ENCODE measurements around the gene FAM24A. TPM values are rescaled to one million over a fixed set of nuclear protein-coding genes. Genes with fewer than 3 reads are reported as not detected.

The FAM24A gene
- total RNA-seq, 4 donors from 2014 or later, result not detected

DNA sequence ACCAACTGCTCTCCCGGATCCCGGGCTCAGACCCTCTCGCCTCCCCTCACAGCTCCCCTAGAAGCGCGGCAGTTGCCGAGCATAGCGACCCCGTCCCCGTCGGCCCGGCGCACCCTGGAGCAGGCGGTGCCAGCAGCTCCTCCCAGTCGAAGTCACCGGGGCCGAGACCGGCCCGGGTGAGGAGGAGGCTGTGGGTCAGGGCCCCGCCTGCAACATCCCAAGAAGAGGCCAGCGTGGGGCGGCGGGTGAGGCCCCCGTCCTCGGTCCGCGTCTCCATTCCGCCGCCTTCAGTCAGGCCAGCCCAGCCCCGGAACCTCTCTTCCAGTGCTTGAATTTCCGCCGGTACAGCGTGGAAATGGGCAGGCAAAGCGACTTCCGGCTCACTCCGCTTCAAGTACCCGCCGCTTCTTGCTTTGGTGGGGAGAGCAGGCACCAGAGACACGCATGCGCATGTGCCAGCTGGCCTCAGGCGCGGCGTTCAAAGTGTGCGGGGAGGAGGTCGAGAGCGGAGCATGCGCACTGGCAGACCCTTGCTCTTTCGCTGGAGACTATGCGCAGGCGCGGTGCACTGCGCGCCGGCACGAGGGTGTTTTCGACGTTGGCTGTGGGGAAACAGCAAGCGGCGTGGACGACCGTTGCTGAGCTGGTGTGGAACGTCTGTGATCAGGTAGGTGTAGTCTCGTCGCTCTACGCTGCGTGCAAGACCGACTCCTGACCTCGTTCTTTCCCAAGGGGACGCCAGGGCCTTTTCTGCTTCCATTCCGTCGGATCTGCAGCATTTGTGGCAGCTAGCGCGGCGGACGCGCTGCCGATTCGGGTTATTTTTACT lies 43.7 kb downstream of the FAM24A start, which contains the start of gene C10orf88:
Gene C10orf88 (minus strand): TSS at position 326 of the 829 bp plus-strand sequence. CDS start 49 bp downstream, at position 277.
- WGBS, 2 donors, result 10 to 11% methylated on average over 43 to 56 of the region's 77 CpGs
- H3K4me3 ChIP-seq (ENCODE audit: low read depth, poor library complexity, severe bottlenecking), result peak within 1 kb of the TSS; percentile 92
- DNase-seq (ENCODE audit: low spot score in 2 of 2), result peak; percentile 92 to 98
- TF ChIP-seq, protein P1, sequence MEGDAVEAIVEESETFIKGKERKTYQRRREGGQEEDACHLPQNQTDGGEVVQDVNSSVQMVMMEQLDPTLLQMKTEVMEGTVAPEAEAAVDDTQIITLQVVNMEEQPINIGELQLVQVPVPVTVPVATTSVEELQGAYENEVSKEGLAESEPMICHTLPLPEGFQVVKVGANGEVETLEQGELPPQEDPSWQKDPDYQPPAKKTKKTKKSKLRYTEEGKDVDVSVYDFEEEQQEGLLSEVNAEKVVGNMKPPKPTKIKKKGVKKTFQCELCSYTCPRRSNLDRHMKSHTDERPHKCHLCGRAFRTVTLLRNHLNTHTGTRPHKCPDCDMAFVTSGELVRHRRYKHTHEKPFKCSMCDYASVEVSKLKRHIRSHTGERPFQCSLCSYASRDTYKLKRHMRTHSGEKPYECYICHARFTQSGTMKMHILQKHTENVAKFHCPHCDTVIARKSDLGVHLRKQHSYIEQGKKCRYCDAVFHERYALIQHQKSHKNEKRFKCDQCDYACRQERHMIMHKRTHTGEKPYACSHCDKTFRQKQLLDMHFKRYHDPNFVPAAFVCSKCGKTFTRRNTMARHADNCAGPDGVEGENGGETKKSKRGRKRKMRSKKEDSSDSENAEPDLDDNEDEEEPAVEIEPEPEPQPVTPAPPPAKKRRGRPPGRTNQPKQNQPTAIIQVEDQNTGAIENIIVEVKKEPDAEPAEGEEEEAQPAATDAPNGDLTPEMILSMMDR (IDR thresholded peaks at IDR 0.05), result no peak
- no peak for TF ChIP-seq POLR2A (IDR thresholded peaks at IDR 0.05)
- intact Hi-C loops (cut with DNase I; ENCODE audit: low total_unique reads), result no loop called here

DNA sequence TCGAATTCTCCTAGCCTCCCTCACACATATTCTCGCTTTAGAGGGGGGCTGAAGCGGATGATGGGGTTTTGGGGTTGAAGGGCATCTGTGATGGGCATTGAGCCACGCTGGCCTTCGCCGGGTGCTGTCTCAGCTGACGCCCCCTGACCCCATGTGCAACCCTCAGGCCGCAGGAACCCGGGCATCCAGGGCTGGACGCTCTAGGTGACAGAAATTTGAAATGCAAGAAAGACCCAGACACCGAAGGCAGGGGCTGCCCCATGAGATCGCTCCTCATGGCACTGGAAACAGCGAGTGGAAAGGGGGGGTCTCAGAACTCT lies 44.3 kb downstream of the FAM24A start:
- WGBS, 2 donors, result 66 to 69% methylated on average over 13 of the region's 13 CpGs
- intact Hi-C loops (cut with DNase I; ENCODE audit: low total_unique reads), result no loop called here
- TF ChIP-seq POLR2A (IDR thresholded peaks at IDR 0.05), result no peak
- TF ChIP-seq, protein P1 (IDR thresholded peaks at IDR 0.05), result no peak
- H3K4me3 ChIP-seq (ENCODE audit: low read depth, poor library complexity, severe bottlenecking), result no peak overlapping the region
- no peak for DNase-seq (ENCODE audit: low spot score in 2 of 2)

DNA sequence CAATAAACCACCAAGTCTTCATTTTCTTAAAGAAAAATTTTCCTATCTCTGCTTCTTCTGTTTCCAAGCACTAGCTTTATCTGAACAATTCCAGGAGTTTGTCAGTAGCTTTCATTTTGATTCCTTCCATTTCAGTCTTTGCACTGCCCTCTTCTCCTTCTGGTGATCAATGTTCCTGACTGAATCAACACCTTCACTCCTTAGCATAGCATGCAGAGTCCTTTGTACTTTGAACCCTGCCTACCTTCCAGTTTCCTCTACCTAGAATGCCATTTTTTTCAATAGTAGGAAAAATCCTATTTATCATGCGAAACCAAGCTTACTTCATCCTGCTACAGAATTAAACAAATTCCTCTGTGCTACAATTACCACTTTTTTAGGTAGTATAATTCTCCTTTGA lies 45.5 kb downstream of the FAM24A start:
- no peak for DNase-seq (ENCODE audit: low spot score in 2 of 2)
- no peak overlapping the region for H3K4me3 ChIP-seq (ENCODE audit: low read depth, poor library complexity, severe bottlenecking)
- intact Hi-C loops (cut with DNase I; ENCODE audit: low total_unique reads), result no loop called here
- no peak for TF ChIP-seq POLR2A (IDR thresholded peaks at IDR 0.05)
- TF ChIP-seq, protein P1 (IDR thresholded peaks at IDR 0.05), result no peak
- WGBS, 2 donors, result 91 to 92% methylated on average over 1 of the region's 1 CpG

DNA sequence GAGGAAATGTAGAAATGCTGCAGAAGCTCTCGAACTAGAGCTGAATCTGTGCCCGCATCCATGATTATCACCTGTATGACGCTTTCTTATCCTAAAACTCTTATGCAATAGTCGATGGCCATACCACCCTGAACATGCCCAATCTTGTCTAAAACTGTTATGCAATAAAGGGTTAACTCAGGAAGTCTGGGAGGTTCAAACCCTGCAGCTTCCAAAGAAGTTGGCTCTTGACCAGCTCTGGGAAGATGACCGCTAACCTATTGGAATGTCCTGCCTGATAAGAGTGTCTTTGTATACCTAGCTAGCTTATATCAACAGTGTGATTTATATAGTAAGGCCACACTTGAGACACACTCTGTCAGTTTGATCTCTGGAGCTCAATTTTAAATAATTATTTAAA lies 47.1 kb downstream of the FAM24A start:
- WGBS, 2 donors, result 83 to 86% methylated on average over 5 of the region's 5 CpGs
- intact Hi-C loops (cut with DNase I; ENCODE audit: low total_unique reads), result no loop called here
- no peak for DNase-seq (ENCODE audit: low spot score in 2 of 2)
- no peak overlapping the region for H3K4me3 ChIP-seq (ENCODE audit: low read depth, poor library complexity, severe bottlenecking)
- no peak for TF ChIP-seq POLR2A (IDR thresholded peaks at IDR 0.05)
- TF ChIP-seq, protein P1 (IDR thresholded peaks at IDR 0.05), result no peak

DNA sequence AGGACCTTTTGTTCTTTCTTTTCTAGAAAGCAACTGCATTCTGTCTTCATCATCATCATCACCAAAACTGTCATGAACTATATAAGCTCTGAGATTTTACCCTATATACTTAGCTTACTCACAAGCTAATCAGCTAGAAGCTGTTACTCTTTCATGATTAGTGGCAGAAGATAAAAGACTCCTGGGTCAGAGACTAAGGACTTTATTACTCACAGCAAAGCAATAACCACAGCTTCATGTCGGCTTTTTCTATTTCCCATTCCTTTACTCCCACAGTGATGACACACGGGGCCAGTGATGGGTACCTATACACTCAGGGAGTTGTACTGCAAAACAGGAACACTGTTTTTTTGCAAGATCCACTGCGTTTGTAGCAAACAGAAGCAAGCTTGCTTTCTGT lies 52.0 kb downstream of the FAM24A start:
- WGBS, 2 donors, result 56 to 75% methylated on average over 3 of the region's 3 CpGs
- TF ChIP-seq, protein P1 (IDR thresholded peaks at IDR 0.05), result no peak
- TF ChIP-seq POLR2A (IDR thresholded peaks at IDR 0.05), result no peak
- H3K4me3 ChIP-seq (ENCODE audit: low read depth, poor library complexity, severe bottlenecking), result no peak overlapping the region
- no peak for DNase-seq (ENCODE audit: low spot score in 2 of 2)
- intact Hi-C loops (cut with DNase I; ENCODE audit: low total_unique reads), result no loop called here

Other genes starting within 250 kb of the FAM24A start
- gene C10orf120, start 210.8 kb upstream of the FAM24A start, total RNA-seq, result not detected
- under 1 TPM; 0.13 to 0.88 (median 0.54) TPM for gene CUZD1, start 64.8 kb upstream of the FAM24A start, total RNA-seq
- 1 to 10 TPM; 1.4 to 5.3 (median 4.0) TPM for gene FAM24B, start 31.0 kb upstream of the FAM24A start, total RNA-seq
- gene C10orf88, start 43.6 kb downstream of the FAM24A start, total RNA-seq, result 1 to 10 TPM; 3.3 to 6.3 (median 5.2) TPM
- gene PSTK, start 69.8 kb downstream of the FAM24A start, total RNA-seq, result 1 to 10 TPM in 3 of 4 donors, under 1 TPM in 1; 0.84 to 5.7 (median 2.2) TPM
- gene IKZF5, start 98.2 kb downstream of the FAM24A start, total RNA-seq, result 10 to 100 TPM in 1 of 4 donors, 1 to 10 TPM in 3; 8.7 to 10.5 (median 9.5) TPM
- 10 to 100 TPM in 3 of 4 donors, 1 to 10 TPM in 1; 8.8 to 20.5 (median 18.1) TPM for gene ACADSB, start 98.4 kb downstream of the FAM24A start, total RNA-seq
- gene HMX3, start 225.4 kb downstream of the FAM24A start, total RNA-seq, result not detected
- gene HMX2, start 237.5 kb downstream of the FAM24A start, total RNA-seq, result not detected
- 100 to 1,000 TPM in 2 of 4 donors, 10 to 100 TPM in 2; 75.7 to 125 (median 102) TPM for gene BUB3, start 243.8 kb downstream of the FAM24A start, total RNA-seq

All from lower leg skin (tissue), 4 donors.